GM19438 (cell line): ENCODE data around the gene RAPGEF4.
"Not testable (repeated sequence)": the region's sequence is repeated elsewhere in the genome, so short reads cannot be mapped to it uniquely, and the experiment has no call there.

Source experiments
- ATAC-seq: cut with Tn5 transposase; IDR thresholded peaks from one replicate; pipeline ENCODE4 v1.9.1; 2021; ENCODE audit warnings: low read depth; ENCODE audit not compliant: unreplicated experiment

The RAPGEF4 gene

DNA sequence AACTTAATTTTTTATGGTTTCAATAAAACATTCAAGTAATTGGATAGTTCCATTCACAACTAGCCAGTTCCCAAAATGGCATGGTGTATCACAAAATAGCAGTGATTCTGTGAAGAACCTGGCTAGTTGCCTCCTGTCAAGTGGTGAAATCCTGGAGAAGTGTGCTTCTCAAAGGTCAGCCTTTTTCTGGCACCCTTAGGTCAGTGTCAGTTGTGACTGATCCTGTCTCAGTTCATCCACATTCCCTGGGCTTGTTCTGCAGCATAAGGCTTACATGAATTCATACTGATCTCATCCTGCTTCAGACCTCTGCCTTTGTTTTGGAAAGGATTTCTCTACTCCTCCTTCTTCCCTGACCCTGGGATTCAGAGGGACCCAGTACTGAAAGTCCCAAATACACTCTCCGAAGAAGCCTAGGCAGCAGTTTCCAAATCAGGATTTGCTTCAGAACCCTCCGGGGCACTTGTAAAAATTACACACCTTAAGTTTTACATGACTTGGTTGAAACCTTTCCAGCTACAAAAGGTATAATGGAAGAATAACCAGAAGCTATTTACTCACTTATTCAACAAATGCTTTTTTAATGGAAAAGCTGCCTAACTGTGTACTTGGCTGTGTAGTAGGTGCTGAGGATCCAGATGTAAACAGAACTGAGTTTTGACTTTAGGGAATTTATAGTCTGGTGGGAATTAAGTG lies 351.0 kb downstream of the RAPGEF4 start:
- no peak for ATAC-seq

DNA sequence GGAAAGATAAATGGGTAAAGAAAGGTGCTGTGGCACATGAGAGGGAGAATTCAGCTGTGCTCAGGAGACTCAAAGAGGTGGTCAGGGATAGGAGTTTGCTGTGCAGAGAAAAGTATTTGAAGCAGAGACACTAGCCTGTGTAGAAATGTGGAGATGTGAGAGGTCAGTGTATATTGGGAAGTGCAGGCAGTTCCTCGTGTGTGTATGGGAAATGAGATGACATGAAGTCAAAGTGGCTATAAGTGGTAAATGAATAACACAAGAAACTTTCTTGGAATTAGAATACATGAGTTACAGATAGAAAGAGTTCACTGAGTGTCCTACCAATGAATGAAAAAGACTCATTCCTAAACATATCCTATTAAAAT lies 351.6 kb downstream of the RAPGEF4 start:
- no peak for ATAC-seq

DNA sequence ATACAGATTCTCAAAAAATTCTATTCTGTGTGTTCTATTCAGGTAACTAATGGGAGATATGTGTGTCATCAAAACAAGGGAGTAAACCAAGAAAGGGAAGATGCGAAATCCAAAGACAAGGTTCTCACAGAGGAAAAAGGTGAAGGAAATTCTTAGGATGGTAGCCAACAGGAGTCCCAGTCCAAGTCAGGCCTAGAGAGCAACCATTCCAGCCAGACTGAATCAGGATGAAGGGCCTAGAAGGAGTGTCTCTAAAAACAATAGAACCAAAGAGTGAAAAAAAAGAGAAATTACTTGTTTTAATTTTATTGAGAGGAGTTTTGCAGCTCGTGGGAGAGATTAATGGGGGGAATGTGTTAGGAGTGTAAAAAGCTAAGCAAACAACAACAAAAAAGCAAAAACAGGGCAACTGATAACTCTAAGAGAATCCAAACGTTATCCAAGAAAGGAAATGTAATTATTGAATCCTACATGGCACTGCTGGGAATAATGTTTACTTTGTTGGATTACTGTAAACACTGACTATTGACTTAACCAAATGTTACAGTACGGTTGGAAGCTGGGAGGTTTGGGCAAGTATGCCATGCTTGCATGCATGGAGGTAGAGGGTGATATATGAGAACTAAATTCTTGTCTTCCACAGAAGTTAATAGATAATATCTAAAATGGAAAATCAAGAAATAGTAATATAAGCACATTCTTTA lies 352.3 kb downstream of the RAPGEF4 start:
- no peak for ATAC-seq

DNA sequence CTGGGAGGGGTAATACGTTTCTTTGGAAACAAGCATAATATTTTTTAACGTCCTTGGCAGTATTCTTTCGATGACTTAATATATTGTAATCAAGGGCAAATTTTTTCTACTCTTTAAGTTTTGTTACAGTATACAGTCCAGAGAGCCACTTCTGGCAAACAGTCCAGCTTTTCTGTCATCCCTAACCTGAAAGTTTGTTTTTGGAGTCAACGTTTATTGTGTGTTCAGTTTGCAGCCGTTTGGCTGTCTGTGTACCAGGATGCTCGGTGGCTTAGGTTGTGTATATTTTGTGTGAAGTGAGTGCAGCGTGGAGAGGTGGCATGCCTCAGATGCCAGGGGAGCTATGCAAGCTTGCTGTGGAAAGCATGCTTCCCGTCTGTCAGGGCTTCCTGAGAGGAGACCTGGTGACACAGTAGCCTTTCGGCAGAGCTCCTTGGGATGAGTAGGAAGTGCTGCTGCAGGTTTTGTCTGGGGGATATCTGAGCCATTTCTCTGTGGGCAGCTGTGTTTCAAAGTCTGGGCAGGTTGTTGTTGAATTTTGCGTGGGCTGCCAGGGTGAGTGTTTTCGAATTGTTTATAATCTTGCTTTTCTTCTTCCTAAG lies 354.7 kb downstream of the RAPGEF4 start:
- ATAC-seq = no peak

DNA sequence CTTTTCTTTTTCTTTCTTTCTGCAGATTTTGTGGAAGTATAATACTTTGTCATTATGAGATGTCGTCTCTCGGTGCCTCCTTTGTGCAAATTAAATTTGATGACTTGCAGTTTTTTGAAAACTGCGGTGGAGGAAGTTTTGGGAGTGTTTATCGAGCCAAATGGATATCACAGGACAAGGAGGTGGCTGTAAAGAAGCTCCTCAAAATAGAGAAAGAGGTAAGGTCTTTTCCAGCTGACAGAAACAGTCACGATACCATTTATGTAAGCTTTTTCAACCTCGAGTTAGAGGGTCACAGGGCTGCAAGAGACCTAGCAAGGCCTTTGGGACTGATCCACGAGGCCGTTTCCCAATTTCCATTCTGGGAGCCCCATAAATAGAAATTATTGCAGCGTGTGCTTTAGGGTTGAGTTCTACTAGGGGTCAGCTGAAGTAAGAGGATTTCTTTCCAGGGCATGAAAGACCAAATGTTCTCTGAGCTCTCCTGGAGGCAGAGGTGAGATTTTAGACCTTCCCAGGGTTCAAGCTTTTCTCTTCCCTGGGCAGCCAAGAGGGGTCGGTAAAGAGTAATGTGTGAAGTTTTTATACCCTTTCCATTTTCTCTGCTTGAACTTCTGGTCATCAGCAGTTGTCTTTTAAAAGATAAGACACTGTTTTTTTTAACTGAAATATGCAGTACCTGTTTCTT lies 355.5 kb downstream of the RAPGEF4 start:
- no peak for ATAC-seq

DNA sequence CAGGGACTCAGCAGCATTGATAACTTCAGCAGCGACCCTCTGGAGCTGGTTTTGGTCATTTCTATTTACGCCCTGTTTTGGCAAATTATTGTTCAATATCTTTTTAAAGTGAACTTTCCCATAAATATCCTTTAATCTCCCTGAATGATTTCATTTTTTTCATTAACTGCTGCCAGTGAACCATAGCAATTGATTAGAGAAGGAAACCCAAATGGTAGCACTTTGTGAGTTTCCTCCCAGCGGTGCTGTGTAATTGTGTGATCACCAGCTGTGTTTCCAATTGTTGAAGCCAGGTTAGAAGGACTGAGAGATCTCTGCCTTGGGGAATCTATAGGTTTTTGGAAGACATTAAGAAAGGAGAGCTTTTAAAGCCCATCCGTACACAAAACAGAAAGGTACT lies 356.3 kb downstream of the RAPGEF4 start:
- ATAC-seq = no peak

DNA sequence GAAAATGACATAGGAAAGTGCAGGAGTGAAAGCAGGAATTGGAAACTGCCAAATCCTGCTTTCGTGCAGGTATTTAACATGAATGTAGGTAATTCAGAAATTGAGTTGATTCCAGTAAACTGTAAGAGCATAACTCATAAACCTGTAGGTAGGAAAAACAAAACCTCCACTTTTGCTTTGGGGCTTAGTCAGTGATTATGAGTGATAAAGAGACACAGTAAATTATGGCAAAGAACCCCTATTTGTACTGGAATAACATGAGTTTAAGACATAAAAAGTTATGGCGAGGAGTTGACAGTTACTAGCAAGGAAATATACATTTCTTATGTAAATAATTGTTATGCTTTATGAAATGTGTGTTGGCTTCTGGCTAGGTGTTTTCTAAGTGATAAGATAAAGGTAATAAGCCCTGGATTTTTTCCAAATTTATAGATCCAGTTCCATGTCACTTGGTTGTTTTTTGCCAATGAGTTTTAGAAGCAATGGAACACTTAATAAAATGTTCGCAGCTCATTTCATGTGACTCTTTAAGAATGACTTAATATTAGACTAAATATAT lies 357.3 kb downstream of the RAPGEF4 start:
- ATAC-seq = no peak

DNA sequence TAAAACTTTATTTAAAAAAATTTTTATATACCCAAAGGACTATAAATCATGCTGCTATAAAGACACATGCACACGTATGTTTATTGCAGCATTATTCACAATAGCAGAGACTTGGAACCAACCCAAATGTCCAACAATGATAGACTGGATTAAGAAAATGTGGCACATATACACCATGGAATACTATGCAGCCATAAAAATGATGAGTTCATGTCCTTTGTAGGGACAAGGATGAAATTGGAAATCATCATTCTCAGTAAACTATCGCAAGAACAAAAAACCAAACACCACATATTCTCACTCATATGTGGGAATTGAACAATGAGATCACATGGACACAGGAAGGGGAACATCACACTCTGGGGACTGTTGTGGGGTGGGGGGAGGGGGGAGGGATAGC lies 358.0 kb downstream of the RAPGEF4 start:
- ATAC-seq = not testable (repeated sequence)

DNA sequence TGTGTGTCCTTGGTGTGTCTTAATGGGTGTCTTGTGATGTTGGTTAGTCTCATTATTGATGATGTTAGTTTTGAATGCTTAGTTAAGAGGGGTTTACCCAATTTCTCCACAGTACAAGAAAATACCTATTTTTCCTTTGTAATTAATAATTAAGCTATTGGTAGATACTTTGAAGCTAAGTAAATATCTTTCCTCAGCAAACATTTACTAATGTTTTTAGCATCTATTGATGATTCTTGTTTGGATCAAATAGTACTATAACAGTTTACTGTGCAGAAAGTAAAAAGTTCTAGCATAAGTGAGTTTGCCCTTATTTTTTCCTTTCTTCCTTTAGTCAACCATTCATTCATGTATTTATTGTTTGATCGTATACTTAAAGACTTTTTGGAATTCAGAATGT lies 359.1 kb downstream of the RAPGEF4 start:
- ATAC-seq = no peak

DNA sequence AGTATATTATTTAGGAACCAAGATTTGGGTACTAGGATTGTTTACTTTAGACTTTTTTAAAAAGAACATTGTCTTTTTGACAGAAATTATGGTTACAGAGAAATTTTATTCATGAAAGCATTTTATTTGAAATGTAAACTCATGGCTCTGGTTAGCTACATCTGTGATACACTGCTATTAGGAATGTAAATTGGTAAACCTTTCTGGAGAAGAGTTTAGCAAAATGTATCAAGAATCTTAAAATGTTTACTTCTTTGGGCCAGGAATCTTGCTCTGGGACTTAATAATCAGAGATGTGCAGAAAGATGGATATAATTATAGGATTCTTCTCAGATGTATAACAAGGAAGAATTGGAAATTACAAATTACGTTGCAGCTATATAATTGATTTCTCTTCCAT lies 359.7 kb downstream of the RAPGEF4 start:
- ATAC-seq = no peak

DNA sequence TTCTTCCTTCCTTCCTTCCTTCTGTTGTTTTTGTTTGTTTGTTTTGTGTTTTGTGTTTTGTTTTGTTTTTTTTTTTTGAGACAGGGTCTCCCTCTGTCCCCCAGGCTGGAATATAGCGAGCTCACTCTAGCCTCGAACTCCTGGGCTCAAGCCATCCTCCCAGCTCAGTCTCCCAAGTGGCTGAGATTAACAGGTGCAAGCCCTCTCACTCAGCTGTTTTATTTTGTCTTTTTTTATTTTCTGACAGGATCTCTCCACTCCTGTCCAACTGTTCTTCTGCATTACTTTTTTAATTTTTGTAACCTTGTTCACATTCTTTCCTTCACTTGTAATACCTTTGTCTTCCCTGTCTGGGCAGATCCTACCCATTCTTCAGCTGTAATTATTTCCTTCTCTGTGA lies 363.6 kb downstream of the RAPGEF4 start:
- no peak for ATAC-seq

DNA sequence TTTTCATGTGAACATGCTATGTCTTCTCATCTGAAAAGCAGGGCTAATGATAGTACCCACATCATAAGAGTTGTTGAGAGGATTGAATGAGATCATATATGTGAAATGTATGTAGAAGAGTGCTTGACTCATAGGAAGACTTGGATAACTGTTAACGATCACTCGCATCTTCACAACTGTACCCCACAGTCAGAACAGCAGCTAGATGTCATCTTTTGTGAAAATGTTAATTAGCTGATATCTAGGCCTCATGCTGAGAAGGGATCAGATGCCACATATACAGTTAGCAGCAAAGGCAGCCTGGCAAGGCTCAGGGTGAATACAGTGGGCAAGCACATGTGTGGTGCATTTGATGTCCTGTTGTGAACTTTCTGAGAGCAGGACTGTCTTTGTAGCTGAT lies 364.2 kb downstream of the RAPGEF4 start:
- ATAC-seq = no peak

DNA sequence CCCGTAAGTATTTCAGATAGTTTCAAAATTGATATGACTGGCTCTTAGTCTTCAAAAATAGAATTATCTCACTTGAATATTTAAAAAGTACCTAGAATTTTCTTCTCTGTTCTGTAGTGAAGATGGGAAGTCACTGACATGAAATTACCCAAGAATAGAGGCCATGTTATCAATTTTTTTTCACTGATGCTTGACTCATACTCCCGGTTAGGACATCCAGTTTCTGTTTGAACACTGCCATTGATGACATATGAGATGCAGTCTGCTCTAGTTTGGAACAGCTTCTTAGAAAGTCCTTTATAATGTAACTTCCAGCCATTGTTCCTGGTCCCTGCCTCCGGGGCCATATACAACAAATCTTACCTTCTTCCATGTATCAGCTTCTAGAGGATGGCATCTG lies 366.0 kb downstream of the RAPGEF4 start:
- ATAC-seq = no peak
